Mesendoderm (in vitro differentiated cells): ENCODE data around the gene IMP3. TPM values are rescaled to one million over a fixed set of nuclear protein-coding genes. Genes with fewer than 3 reads are reported as not detected.
"Not testable (repeated sequence)": the region's sequence is repeated elsewhere in the genome, so short reads cannot be mapped to it uniquely, and the experiment has no call there.

Source experiments
- DNase-seq: peaks from one replicate; pipeline ENCODE4 v3.0.0; 2013
- H2AK5ac ChIP-seq: 2 replicates; pipeline ENCODE4 v1.6.1; 2013; ENCODE audit warnings: low read length, inconsistent platforms
- H2BK120ac ChIP-seq: 2 replicates; pipeline ENCODE4 v1.6.1; 2013; ENCODE audit warnings: low read depth, mild to moderate bottlenecking, low read length, moderate library complexity, mixed read lengths
- H2BK15ac ChIP-seq: replicated peaks from 2 replicates; pipeline ENCODE4 v1.6.1; 2013; ENCODE audit warnings: low read depth, mild to moderate bottlenecking, moderate library complexity
- H2BK5ac ChIP-seq: 2 replicates; pipeline ENCODE4 v1.6.1; 2013; ENCODE audit warnings: low read length, inconsistent platforms
- H3K18ac ChIP-seq: 2 replicates; pipeline ENCODE4 v1.6.1; 2013; ENCODE audit warnings: mild to moderate bottlenecking, low read length, mixed read lengths
- H3K23ac ChIP-seq: one replicate; pipeline ENCODE4 v1.6.1; 2013; ENCODE audit warnings: low read length
- H3K27ac ChIP-seq: 2 replicates; pipeline ENCODE4 v1.5.1; 2013; ENCODE audit warnings: low read depth, mild to moderate bottlenecking, inconsistent platforms, low read length, moderate library complexity
- H3K27me3 ChIP-seq: 2 replicates; pipeline ENCODE4 v1.6.1; 2013; ENCODE audit warnings: low read length, control low read depth, mild to moderate bottlenecking, inconsistent platforms; ENCODE audit not compliant: insufficient read depth, poor library complexity
- H3K36me3 ChIP-seq: 2 replicates; pipeline ENCODE4 v1.6.1; 2013; ENCODE audit warnings: low read length, inconsistent platforms; ENCODE audit not compliant: control insufficient read depth, insufficient read depth
- H3K4ac ChIP-seq: one replicate; pipeline ENCODE4 v1.6.1; 2013; ENCODE audit warnings: low read depth, mild to moderate bottlenecking, low read length, moderate library complexity
- H3K4me1 ChIP-seq: 2 replicates; pipeline ENCODE4 v1.6.1; 2013; ENCODE audit warnings: low read depth, low read length, inconsistent platforms; ENCODE audit not compliant: control insufficient read depth
- H3K4me2 ChIP-seq: 2 replicates; pipeline ENCODE4 v1.6.1; 2013; ENCODE audit warnings: low read length
- H3K4me3 ChIP-seq: 2 replicates; pipeline ENCODE4 v1.5.1; 2013; ENCODE audit warnings: mild to moderate bottlenecking, low read length
- H3K56ac ChIP-seq: one replicate; pipeline ENCODE4 v1.6.1; 2013; ENCODE audit warnings: low read length
- H3K79me1 ChIP-seq: 2 replicates; pipeline ENCODE4 v1.6.1; 2013; ENCODE audit warnings: low read length, inconsistent platforms
- H3K79me2 ChIP-seq: 2 replicates; pipeline ENCODE4 v1.6.1; 2013; ENCODE audit warnings: mild to moderate bottlenecking, low read length; ENCODE audit not compliant: control insufficient read depth, insufficient read depth
- H3K9ac ChIP-seq: 2 replicates; pipeline ENCODE4 v1.6.1; 2013; ENCODE audit warnings: low read length, inconsistent platforms
- H4K5ac ChIP-seq: one replicate; pipeline ENCODE4 v1.6.1; 2013; ENCODE audit warnings: low read length
- H4K8ac ChIP-seq: one replicate; pipeline ENCODE4 v1.6.1; 2013; ENCODE audit warnings: low read depth, mild to moderate bottlenecking, control low read depth, low read length, moderate library complexity
- WGBS: extraction: QIAGEN DNeasy Blood & Tissue Kit; methylation state at CpG from one replicate; pipeline ENCODE4 v1.1.7; 2013; ENCODE audit warnings: low lambda C conversion rate, missing lambda C conversion rate; ENCODE audit not compliant: insufficient coverage; ENCODE audit errors: extremely low coverage; 5-methylcytosine and 5-hydroxymethylcytosine counted together
- polyA plus RNA-seq, 2 experiments: library from polyadenylated mRNA; stranded (reverse); fragments of 200-250 nt; gene quantifications; one replicate each; pipeline ENCODE4 v1.2.3, GENCODE V29; 2013

Gene IMP3
- 112 TPM for polyA plus RNA-seq (2013, experiment 1 of 2)
- polyA plus RNA-seq (2013, experiment 2 of 2), result 110 TPM

- peak within 1 kb of the TSS; percentile 97 for H2BK5ac ChIP-seq
- peaks cover 30% of the 10 kb centered on the region for H3K79me2 ChIP-seq
- H3K4me1 ChIP-seq, result peaks cover 2% of the 10 kb centered on the region
- no peaks in the 10 kb centered on the region for H3K36me3 ChIP-seq
- H3K27ac ChIP-seq, result peak within 1 kb of the TSS; percentile 93
- peak; percentile 99 for DNase-seq
- no peaks in the 10 kb centered on the region for H3K27me3 ChIP-seq
- H3K4ac ChIP-seq, result peak within 1 kb of the TSS; percentile 73
- H3K23ac ChIP-seq, result peak within 1 kb of the TSS; percentile 69
- peak within 1 kb of the TSS; percentile 2 for H2AK5ac ChIP-seq
- peaks cover 13% of the 10 kb centered on the region for H3K79me1 ChIP-seq
- H4K8ac ChIP-seq, result no peak within 1 kb of the TSS
- peak within 1 kb of the TSS; percentile 99 for H3K9ac ChIP-seq
- peak within 1 kb of the TSS; percentile 98 for H3K4me3 ChIP-seq
- H2BK15ac ChIP-seq, result no peak within 1 kb of the TSS
- peak within 1 kb of the TSS; percentile 95 for H3K4me2 ChIP-seq
- H4K5ac ChIP-seq, result no peak within 1 kb of the TSS
- no peak within 1 kb of the TSS for H2BK120ac ChIP-seq
- no peak within 1 kb of the TSS for H3K18ac ChIP-seq
- WGBS, result no CpG with 5 or more reads among the region's 83 CpGs
- peak within 1 kb of the TSS; percentile 100 for H3K56ac ChIP-seq
Measured at GRCh38 chr15:75639709-75640482, at the start of gene IMP3. IMP3 (minus strand) TSS chr15:75640224; CDS start chr15:75640168, 56 bp downstream.

- not testable (repeated sequence) for H3K79me2 ChIP-seq, H3K27ac ChIP-seq, H3K56ac ChIP-seq, H3K23ac ChIP-seq, H3K36me3 ChIP-seq, H2BK5ac ChIP-seq, H3K4me3 ChIP-seq, H3K27me3 ChIP-seq, H3K4me1 ChIP-seq, H2AK5ac ChIP-seq, H3K79me1 ChIP-seq, H3K4ac ChIP-seq, H2BK15ac ChIP-seq, H4K8ac ChIP-seq, H3K4me2 ChIP-seq, H3K18ac ChIP-seq, H2BK120ac ChIP-seq, DNase-seq, H3K9ac ChIP-seq, H4K5ac ChIP-seq
- no CpG with 5 or more reads among the region's 20 CpGs for WGBS
Measured at GRCh38 chr15:75689429-75689828, 49.4 kb upstream of the IMP3 start.

- no peak overlapping the region for H3K56ac ChIP-seq
- no peak overlapping the region for H3K4me3 ChIP-seq
- no peak overlapping the region for H3K27ac ChIP-seq
- H3K79me2 ChIP-seq, result no peaks in the 10 kb centered on the region
- no peak overlapping the region for H3K9ac ChIP-seq
- no peak overlapping the region for H3K4ac ChIP-seq
- no peaks in the 10 kb centered on the region for H3K79me1 ChIP-seq
- H3K4me2 ChIP-seq, result no peak overlapping the region
- H4K8ac ChIP-seq, result no peak overlapping the region
- no peak overlapping the region for H2BK5ac ChIP-seq
- DNase-seq, result no peak
- no peaks in the 10 kb centered on the region for H3K27me3 ChIP-seq
- no peaks in the 10 kb centered on the region for H3K36me3 ChIP-seq
- H4K5ac ChIP-seq, result no peak overlapping the region
- no peak overlapping the region for H2AK5ac ChIP-seq
- H3K23ac ChIP-seq, result no peak overlapping the region
- H3K18ac ChIP-seq, result no peak overlapping the region
- H3K4me1 ChIP-seq, result peaks cover 2% of the 10 kb centered on the region
- WGBS, result no CpG with 5 or more reads among the region's 26 CpGs
- H2BK15ac ChIP-seq, result no peak overlapping the region
- H2BK120ac ChIP-seq, result no peak overlapping the region
Measured at GRCh38 chr15:75688831-75689230, 48.8 kb upstream of the IMP3 start.

GRCh38 chr15:75688278-75688557 lies 48.2 kb upstream of the IMP3 start:
- no peaks in the 10 kb centered on the region for H3K79me1 ChIP-seq
- WGBS, result no CpG with 5 or more reads among the region's 7 CpGs
- H4K5ac ChIP-seq, result no peak overlapping the region
- H4K8ac ChIP-seq, result no peak overlapping the region
- no peaks in the 10 kb centered on the region for H3K27me3 ChIP-seq
- no peak overlapping the region for H2BK15ac ChIP-seq
- H2BK120ac ChIP-seq, result no peak overlapping the region
- H3K9ac ChIP-seq, result no peak overlapping the region
- H3K4me3 ChIP-seq, result no peak overlapping the region
- no peaks in the 10 kb centered on the region for H3K79me2 ChIP-seq
- H2BK5ac ChIP-seq, result no peak overlapping the region
- no peak overlapping the region for H3K23ac ChIP-seq
- no peaks in the 10 kb centered on the region for H3K36me3 ChIP-seq
- no peak for DNase-seq
- no peaks in the 10 kb centered on the region for H3K4me1 ChIP-seq
- H2AK5ac ChIP-seq, result no peak overlapping the region
- no peak overlapping the region for H3K4me2 ChIP-seq
- no peak overlapping the region for H3K18ac ChIP-seq
- H3K56ac ChIP-seq, result no peak overlapping the region
- no peak overlapping the region for H3K4ac ChIP-seq
- no peak overlapping the region for H3K27ac ChIP-seq

- H3K18ac ChIP-seq, result no peak overlapping the region
- no peaks in the 10 kb centered on the region for H3K79me2 ChIP-seq
- no peak overlapping the region for H3K27ac ChIP-seq
- no peaks in the 10 kb centered on the region for H3K4me1 ChIP-seq
- H3K36me3 ChIP-seq, result no peaks in the 10 kb centered on the region
- WGBS, result no CpG with 5 or more reads among the region's 44 CpGs
- H3K56ac ChIP-seq, result no peak overlapping the region
- H3K4me3 ChIP-seq, result no peak overlapping the region
- no peaks in the 10 kb centered on the region for H3K27me3 ChIP-seq
- H3K9ac ChIP-seq, result no peak overlapping the region
- no peak overlapping the region for H2BK15ac ChIP-seq
- no peak overlapping the region for H2BK5ac ChIP-seq
- H3K4ac ChIP-seq, result no peak overlapping the region
- H3K79me1 ChIP-seq, result no peaks in the 10 kb centered on the region
- no peak overlapping the region for H3K23ac ChIP-seq
- H2BK120ac ChIP-seq, result no peak overlapping the region
- DNase-seq, result no peak
- no peak overlapping the region for H2AK5ac ChIP-seq
- no peak overlapping the region for H4K8ac ChIP-seq
- no peak overlapping the region for H3K4me2 ChIP-seq
- H4K5ac ChIP-seq, result no peak overlapping the region
Measured at GRCh38 chr15:75687486-75688277, 47.7 kb upstream of the IMP3 start.
